GM12878 (cell line): ENCODE measurements around the gene COX19. TPM values are rescaled to one million over a fixed set of nuclear protein-coding genes. Genes with fewer than 3 reads are reported as not detected.

Source experiments
- ATAC-seq: fragments of 200-7000 bp; cut with Tn5 transposase; 3 replicates; pipeline ENCODE4 v1.9.1; 2020; ENCODE audit warnings: mild to moderate bottlenecking, moderate library complexity
- BruUV-seq: library from RNA; stranded (reverse); fragments of 400-500 nt; replicated peaks from 2 replicates; lab custom pipeline; 2021; lab: Mats Ljungman, UMichigan
- CTCF ChIA-PET: fragments of 300-600 bp; sonication (Branson Sonifier 250); formaldehyde crosslinking; extraction: SDS; loops from one replicate; lab custom pipeline; 2021; ENCODE audit warnings: inconsistent platforms; lab: Yijun Ruan, JAX
- POLR2A ChIA-PET: fragments of 350-600 bp; formaldehyde crosslinking; extraction: SDS; loops from one replicate; lab custom pipeline; 2021; ENCODE audit warnings: inconsistent platforms; lab: Charles Lee
- RAD21 ChIA-PET: fragments of 300-600 bp; sonication (Branson Sonifier 250); formaldehyde crosslinking; loops from one replicate; lab custom pipeline; 2023; ENCODE audit warnings: antibody characterized with exemption; ENCODE audit not compliant: unreplicated experiment; lab: Charles Lee
- SMC1A ChIA-PET: fragments of 300-600 bp; sonication (Branson Sonifier 250); formaldehyde crosslinking; loops from one replicate; lab custom pipeline; 2023; ENCODE audit not compliant: unreplicated experiment, uncharacterized antibody; lab: Charles Lee
- DNase-seq: peaks from one replicate; pipeline ENCODE4 v3.0.0-alpha.2; 2011; ENCODE audit warnings: low read depth, low spot score
- FAIRE-seq: peaks from 3 replicates; lab custom pipeline; 2011; peaks lifted over from hg19 to GRCh38; lab: Jason Lieb, UNC
- H2AFZ ChIP-seq: 2 replicates; pipeline ENCODE4 v1.6.0; 2011; ENCODE audit warnings: low read depth, low read length, control low read depth; ENCODE audit not compliant: control insufficient read depth
- H3K27ac ChIP-seq: 2 replicates; pipeline ENCODE4 v1.5.1; 2011; ENCODE audit warnings: control low read depth; ENCODE audit not compliant: control insufficient read depth, insufficient read depth
- H3K27me3 ChIP-seq, 2 experiments: replicated peaks in 1 of 2; 2 replicates each; pipeline versions ENCODE4 v1.6.0 to v1.6.1; 2011; ENCODE audit warnings: low read length in 1 of 2; ENCODE audit not compliant: control insufficient read depth in 2 of 2, insufficient read depth in 2 of 2
- H3K36me3 ChIP-seq, 2 experiments: 2 replicates each; pipeline ENCODE4 v1.5.1; 2011; ENCODE audit warnings: low read length in 1 of 2; ENCODE audit not compliant: control insufficient read depth in 2 of 2, insufficient read depth in 2 of 2
- H3K4me1 ChIP-seq: 2 replicates; pipeline ENCODE4 v1.6.1; 2011; ENCODE audit warnings: mild to moderate bottlenecking, low read length, moderate library complexity, mixed read lengths; ENCODE audit not compliant: control insufficient read depth, insufficient read depth
- H3K4me2 ChIP-seq: 2 replicates; pipeline ENCODE4 v1.6.0; 2011; ENCODE audit warnings: control low read depth; ENCODE audit not compliant: control insufficient read depth, insufficient read depth
- H3K4me3 ChIP-seq: fragments of 200-600 bp; sonication (generic); 2 replicates; pipeline ENCODE4 v1.5.1; 2016
- H3K79me2 ChIP-seq: 2 replicates; pipeline ENCODE4 v1.6.0; 2011; ENCODE audit warnings: low read length; ENCODE audit not compliant: control insufficient read depth, insufficient read depth
- H3K9ac ChIP-seq: 2 replicates; pipeline ENCODE4 v1.8.0; 2011; ENCODE audit warnings: low read length, control low read depth, mixed read lengths; ENCODE audit not compliant: control insufficient read depth, insufficient read depth
- H3K9me3 ChIP-seq: replicated peaks from 3 replicates; pipeline ENCODE4 v1.5.1; 2011; ENCODE audit warnings: mild to moderate bottlenecking, low read length; ENCODE audit not compliant: control insufficient read depth, insufficient read depth
- H4K20me1 ChIP-seq: 2 replicates; pipeline ENCODE4 v1.6.0; 2011; ENCODE audit not compliant: control insufficient read depth, insufficient read depth
- IRF4 ChIP-seq: IDR thresholded peaks from 2 replicates; pipeline ENCODE4 v1.6.1; 2011; ENCODE audit warnings: low read depth, low read length
- NRF1 ChIP-seq: conservative IDR thresholded peaks from 2 replicates; pipeline ENCODE4 v1.6.1; 2011; ENCODE audit warnings: mild to moderate bottlenecking, low read depth, low read length, improper control_type of control experiment
- PML ChIP-seq: IDR thresholded peaks from 2 replicates; pipeline ENCODE4 v1.6.1; 2012; ENCODE audit warnings: low read length, inconsistent platforms
- WGBS: methylation state at CpG from one replicate; pipeline ENCODE4 v1.1.6; 2016; ENCODE audit warnings: low lambda C conversion rate; ENCODE audit not compliant: insufficient replicate concordance, insufficient coverage; ENCODE audit errors: missing lambda C conversion rate; 5-methylcytosine and 5-hydroxymethylcytosine counted together
- in situ Hi-C: fragments of 300-500 bp; cut with MboI; formaldehyde crosslinking; loops from 9 replicates; pipeline ENCODE4 v1.14.3; 2018; ENCODE audit warnings: mixed read lengths
- intact Hi-C: fragments of 100-400 bp; cut with micrococcal nuclease; formaldehyde crosslinking; loops from one replicate; pipeline ENCODE4 v1.14.2; 2022; ENCODE audit not compliant: unreplicated experiment
- polyA plus RNA-seq, 11 experiments: library from polyadenylated mRNA; depleted of rRNA in 4 of 11; unstranded in 6 of 11; stranded (reverse) in 5 of 11; fragments of >200 nt; fragmentation: Nextera tagmentation in 4 of 11; fragmentation: Illumina TruSeq in 1 of 11; extraction: Ambion mirVana in 4 of 11; extraction: Trizol in 1 of 11; gene quantifications; 1 replicate in 1 of 11; 2 replicates in 10 of 11; pipeline versions ENCODE4 v1.2.1 to v1.2.3, GENCODE V29; 2011 to 2016; ENCODE audit warnings: inconsistent platforms in 2 of 11, missing spikeins in 2 of 11, low read depth in 1 of 11
- total RNA-seq, 4 experiments: library from RNA; depleted of rRNA in 3 of 4; stranded (reverse); fragments of >200 nt in 3 of 4; fragmentation: Illumina TruSeq in 1 of 4; extraction: Trizol in 1 of 4; gene quantifications; 2 replicates each; pipeline versions ENCODE4 v1.2.1 to v1.2.3, GENCODE V29; 2013 to 2021
- TF ChIP-seq, protein P1 (sequence below): fragments of 450-650 bp; IDR thresholded peaks from 2 replicates; pipeline ENCODE4 v1.6.1; 2016; ENCODE audit warnings: mild to moderate bottlenecking
- TF ChIP-seq, protein P2 (sequence below), 3 experiments: IDR thresholded peaks in 2 of 3; conservative IDR thresholded peaks in 1 of 3; 2 replicates each; pipeline ENCODE4 v1.5.1; 2011; ENCODE audit warnings: low read depth in 3 of 3, low read length in 3 of 3, mild to moderate bottlenecking in 3 of 3, control low read depth in 2 of 3, moderate library complexity in 2 of 3, inconsistent platforms in 1 of 3, mixed read lengths in 1 of 3; ENCODE audit not compliant: control insufficient read depth in 2 of 3, insufficient read depth in 1 of 3; ENCODE audit errors: extremely low read depth in 1 of 3
- TF ChIP-seq, protein P3 (sequence below): fragments of 450-650 bp; IDR thresholded peaks from 2 replicates; pipeline ENCODE4 v1.6.1; 2014; ENCODE audit warnings: mild to moderate bottlenecking

Gene COX19
- total and polyA plus RNA-seq, 10 of the 15 experiments (the other 5 are each of a cell fraction or from before 2014, with no cell fraction given), result 3.7 to 17.9 (median 10.8) TPM

DNA sequence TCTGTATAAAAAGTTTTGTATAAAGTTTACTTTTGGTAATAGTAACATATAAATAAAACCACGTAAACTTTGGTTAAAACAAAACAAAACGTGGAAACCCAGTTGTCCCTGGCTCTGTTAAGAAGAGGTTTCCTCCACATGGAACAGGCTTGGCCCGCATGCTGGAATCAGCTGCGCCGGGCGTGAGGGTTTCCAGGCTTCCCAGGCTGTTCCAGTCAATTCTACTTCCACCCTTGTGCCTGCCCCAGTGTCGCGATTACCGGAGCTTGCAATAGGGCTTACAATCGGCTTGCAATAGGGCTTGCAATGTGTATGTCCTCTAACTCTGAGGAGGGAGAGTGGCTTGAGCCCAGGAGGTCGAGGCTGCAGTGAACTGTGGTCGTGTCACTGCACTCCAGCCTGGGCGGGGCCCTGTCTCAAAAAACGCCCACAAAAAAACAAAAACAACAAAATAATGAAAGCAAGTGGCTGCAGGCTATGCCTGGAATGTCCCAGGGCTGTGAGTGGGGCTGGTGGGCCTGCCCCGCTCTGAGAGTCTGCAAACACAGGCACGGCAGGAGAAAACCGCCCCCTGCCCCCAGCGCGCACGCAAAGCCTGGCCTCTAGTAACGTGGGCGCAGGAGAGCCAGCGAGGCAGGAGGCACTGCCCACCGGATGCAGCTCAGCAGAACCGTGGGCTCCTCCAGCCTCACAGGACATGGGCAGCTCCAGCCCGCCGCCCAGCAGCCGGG lies 24.0 kb upstream of the COX19 start:
- Histone ChIP-seq H3K4me3 (no peak overlapping the region), H2AFZ (no peak overlapping the region), H4K20me1 (no peaks in the 10 kb centered on the region), H3K36me3 (peaks cover 3 to 9% of the 10 kb centered on the region in 2 experiments; a peak in 3 of 4 replicates), H3K27me3 (no peaks in the 10 kb centered on the region), H3K9ac (no peak overlapping the region), H3K4me1 (peaks cover 18% of the 10 kb centered on the region), H3K79me2 (no peaks in the 10 kb centered on the region), H3K27ac (peak overlapping the region; percentile 52), H3K9me3 (no peaks in the 10 kb centered on the region), H3K4me2 (peak overlapping the region; percentile 60)
- BruUV-seq, result no TSS peak
- ChIA-PET POLR2A (interaction anchor here (0.6 to 1.2 kb wide), 2 partner anchors 66 to 259 kb away, joined by 3 to 4 read pairs; no protein-coding TSS in a partner anchor), CTCF (interaction anchor here (9.3 kb wide), 1 partner anchor 66 kb away, joined by 280 read pairs; no protein-coding TSS in a partner anchor), RAD21 (interaction anchor here (0.6 to 3.4 kb wide), 3 partner anchors 22 to 66 kb away, joined by 3 to 11 read pairs (median 5); no protein-coding TSS in a partner anchor), SMC1A (interaction anchor here (1.3 to 2.1 kb wide), 3 partner anchors 25 to 66 kb away, joined by 7 to 8 read pairs (median 7); no protein-coding TSS in a partner anchor)
- ATAC-seq (no peak), DNase-seq (no peak), FAIRE-seq (no peak)
- TF ChIP-seq, protein P1, sequence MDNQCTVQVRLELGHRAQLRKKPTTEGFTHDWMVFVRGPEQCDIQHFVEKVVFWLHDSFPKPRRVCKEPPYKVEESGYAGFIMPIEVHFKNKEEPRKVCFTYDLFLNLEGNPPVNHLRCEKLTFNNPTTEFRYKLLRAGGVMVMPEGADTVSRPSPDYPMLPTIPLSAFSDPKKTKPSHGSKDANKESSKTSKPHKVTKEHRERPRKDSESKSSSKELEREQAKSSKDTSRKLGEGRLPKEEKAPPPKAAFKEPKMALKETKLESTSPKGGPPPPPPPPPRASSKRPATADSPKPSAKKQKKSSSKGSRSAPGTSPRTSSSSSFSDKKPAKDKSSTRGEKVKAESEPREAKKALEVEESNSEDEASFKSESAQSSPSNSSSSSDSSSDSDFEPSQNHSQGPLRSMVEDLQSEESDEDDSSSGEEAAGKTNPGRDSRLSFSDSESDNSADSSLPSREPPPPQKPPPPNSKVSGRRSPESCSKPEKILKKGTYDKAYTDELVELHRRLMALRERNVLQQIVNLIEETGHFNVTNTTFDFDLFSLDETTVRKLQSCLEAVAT, result peak; percentile 83; the same call in 1 of the 2 replicates
- TF ChIP-seq, protein P2, sequence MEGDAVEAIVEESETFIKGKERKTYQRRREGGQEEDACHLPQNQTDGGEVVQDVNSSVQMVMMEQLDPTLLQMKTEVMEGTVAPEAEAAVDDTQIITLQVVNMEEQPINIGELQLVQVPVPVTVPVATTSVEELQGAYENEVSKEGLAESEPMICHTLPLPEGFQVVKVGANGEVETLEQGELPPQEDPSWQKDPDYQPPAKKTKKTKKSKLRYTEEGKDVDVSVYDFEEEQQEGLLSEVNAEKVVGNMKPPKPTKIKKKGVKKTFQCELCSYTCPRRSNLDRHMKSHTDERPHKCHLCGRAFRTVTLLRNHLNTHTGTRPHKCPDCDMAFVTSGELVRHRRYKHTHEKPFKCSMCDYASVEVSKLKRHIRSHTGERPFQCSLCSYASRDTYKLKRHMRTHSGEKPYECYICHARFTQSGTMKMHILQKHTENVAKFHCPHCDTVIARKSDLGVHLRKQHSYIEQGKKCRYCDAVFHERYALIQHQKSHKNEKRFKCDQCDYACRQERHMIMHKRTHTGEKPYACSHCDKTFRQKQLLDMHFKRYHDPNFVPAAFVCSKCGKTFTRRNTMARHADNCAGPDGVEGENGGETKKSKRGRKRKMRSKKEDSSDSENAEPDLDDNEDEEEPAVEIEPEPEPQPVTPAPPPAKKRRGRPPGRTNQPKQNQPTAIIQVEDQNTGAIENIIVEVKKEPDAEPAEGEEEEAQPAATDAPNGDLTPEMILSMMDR (IDR thresholded peaks at IDR 0.05 in 2 of 3, conservative IDR thresholded peaks at IDR 0.05 in 1 of 3; ENCODE audit: control insufficient read depth in 2 of 3, extremely low read depth in 1 of 3, insufficient read depth in 1 of 3, low read depth in 3 of 3, low read length in 3 of 3), result no peak
- no peak for TF ChIP-seq IRF4
- TF ChIP-seq NRF1, result no peak
- TF ChIP-seq PML, result no peak
- TF ChIP-seq, protein P3, sequence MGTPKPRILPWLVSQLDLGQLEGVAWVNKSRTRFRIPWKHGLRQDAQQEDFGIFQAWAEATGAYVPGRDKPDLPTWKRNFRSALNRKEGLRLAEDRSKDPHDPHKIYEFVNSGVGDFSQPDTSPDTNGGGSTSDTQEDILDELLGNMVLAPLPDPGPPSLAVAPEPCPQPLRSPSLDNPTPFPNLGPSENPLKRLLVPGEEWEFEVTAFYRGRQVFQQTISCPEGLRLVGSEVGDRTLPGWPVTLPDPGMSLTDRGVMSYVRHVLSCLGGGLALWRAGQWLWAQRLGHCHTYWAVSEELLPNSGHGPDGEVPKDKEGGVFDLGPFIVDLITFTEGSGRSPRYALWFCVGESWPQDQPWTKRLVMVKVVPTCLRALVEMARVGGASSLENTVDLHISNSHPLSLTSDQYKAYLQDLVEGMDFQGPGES, result no peak
- 55% methylated on average over 28 of the region's 28 CpGs for WGBS
- in situ Hi-C loops (loop anchor here (5.0 kb wide), 1 partner anchor 63 kb away; no protein-coding TSS in a partner anchor), intact Hi-C loops (no loop called here)
